WTC11 (cell line): ENCODE results near the gene GALNTL6. TPM values are rescaled to one million over a fixed set of nuclear protein-coding genes. Genes with fewer than 3 reads are reported as not detected.

Experiments used
- ATAC-seq: fragments of 200-7000 bp; cut with Tn5 transposase; 2 replicates; pipeline ENCODE4 v1.10.0; 2021; ENCODE audit warnings: mild to moderate bottlenecking, moderate library complexity
- CTCF ChIA-PET: fragments of 300-600 bp; sonication (Branson Sonifier 250); formaldehyde crosslinking; loops from one replicate; lab custom pipeline; 2021; ENCODE audit warnings: antibody characterized with exemption; lab: Charles Lee
- POLR2A ChIA-PET: fragments of 350-600 bp; sonication (Branson Sonifier 250); formaldehyde crosslinking; loops from one replicate; lab custom pipeline; 2021; ENCODE audit warnings: antibody characterized with exemption; lab: Charles Lee
- DNase-seq: peaks from one replicate; pipeline ENCODE4 v3.0.0; 2021; ENCODE audit warnings: low spot score
- H3K27ac Mint-ChIP-seq: 2 replicates; pipeline ENCODE4 v1.8.0; 2021; ENCODE audit warnings: mixed read lengths
- H3K27me3 Mint-ChIP-seq: 2 replicates; pipeline ENCODE4 v1.8.0; 2021; ENCODE audit warnings: low read depth, mild to moderate bottlenecking, moderate library complexity, mixed read lengths
- H3K36me3 Mint-ChIP-seq: 2 replicates; pipeline ENCODE4 v1.8.0; 2021; ENCODE audit warnings: mixed read lengths
- H3K4me1 Mint-ChIP-seq: 2 replicates; pipeline ENCODE4 v1.8.0; 2022; ENCODE audit warnings: mixed read lengths
- H3K4me3 Mint-ChIP-seq: 2 replicates; pipeline ENCODE4 v1.8.0; 2021; ENCODE audit warnings: mild to moderate bottlenecking, moderate library complexity, mixed read lengths
- H3K9me3 Mint-ChIP-seq: 2 replicates; pipeline ENCODE4 v1.8.0; 2021; ENCODE audit warnings: mixed read lengths
- CBFB ChIP-seq: sonication (generic); formaldehyde crosslinking; IDR thresholded peaks from 2 replicates; pipeline ENCODE4 v1.8.1; 2022; ENCODE audit warnings: mild to moderate bottlenecking, low read depth, missing genetic modification reagents
- EMX1 ChIP-seq: fragments of 250-450 bp; sonication (Bioruptor Pico); IDR thresholded peaks from 2 replicates; pipeline ENCODE4 v1.8.0; 2021; ENCODE audit warnings: mild to moderate bottlenecking
- ESRRA ChIP-seq: sonication (generic); formaldehyde crosslinking; IDR thresholded peaks from 2 replicates; pipeline ENCODE4 v1.8.1; 2022; ENCODE audit warnings: mild to moderate bottlenecking, missing genetic modification reagents, borderline replicate concordance
- ETV6 ChIP-seq: sonication (generic); formaldehyde crosslinking; IDR thresholded peaks from 2 replicates; pipeline ENCODE4 v1.8.1; 2022; ENCODE audit warnings: mild to moderate bottlenecking, missing genetic modification reagents
- GABPB1 ChIP-seq: sonication (generic); formaldehyde crosslinking; IDR thresholded peaks from 2 replicates; pipeline ENCODE4 v1.8.1; 2023; ENCODE audit warnings: mild to moderate bottlenecking, missing genetic modification reagents
- GTF2I ChIP-seq: fragments of 250-450 bp; sonication (Bioruptor Pico); conservative IDR thresholded peaks from 2 replicates; pipeline ENCODE4 v1.4.0; 2021; ENCODE audit warnings: mild to moderate bottlenecking
- JAZF1 ChIP-seq: fragments of 250-450 bp; sonication (Bioruptor Pico); IDR thresholded peaks from 2 replicates; pipeline ENCODE4 v1.9.0; 2021; ENCODE audit warnings: moderate library complexity, mild to moderate bottlenecking, inconsistent platforms
- NFYB ChIP-seq: sonication (generic); formaldehyde crosslinking; conservative IDR thresholded peaks from 2 replicates; pipeline ENCODE4 v1.8.0; 2022; ENCODE audit warnings: low read depth, missing genetic modification reagents
- NR1H2 ChIP-seq: sonication (generic); formaldehyde crosslinking; IDR thresholded peaks from 2 replicates; pipeline ENCODE4 v1.9.0; 2021; ENCODE audit warnings: mild to moderate bottlenecking, moderate library complexity, missing genetic modification reagents
- NR2C2 ChIP-seq: sonication (generic); formaldehyde crosslinking; IDR thresholded peaks from 2 replicates; pipeline ENCODE4 v1.8.0; 2022; ENCODE audit warnings: mild to moderate bottlenecking, missing genetic modification reagents
- NR3C1 ChIP-seq: sonication (generic); formaldehyde crosslinking; conservative IDR thresholded peaks from 2 replicates; pipeline ENCODE4 v1.8.1; 2023; ENCODE audit warnings: low read depth, mild to moderate bottlenecking, missing genetic modification reagents
- SMAD3 ChIP-seq: sonication (generic); formaldehyde crosslinking; IDR thresholded peaks from 2 replicates; pipeline ENCODE4 v1.8.0; 2022; ENCODE audit warnings: missing genetic modification reagents, mild to moderate bottlenecking, borderline replicate concordance
- TEAD4 ChIP-seq: sonication (generic); formaldehyde crosslinking; IDR thresholded peaks from 2 replicates; pipeline ENCODE4 v1.8.0; 2022; ENCODE audit warnings: mild to moderate bottlenecking, missing genetic modification reagents
- TP53 ChIP-seq: sonication (generic); formaldehyde crosslinking; IDR thresholded peaks from 2 replicates; pipeline ENCODE4 v1.8.1; 2023; ENCODE audit warnings: mild to moderate bottlenecking, missing genetic modification reagents
- ZNF121 ChIP-seq: sonication (generic); formaldehyde crosslinking; IDR thresholded peaks from 2 replicates; pipeline ENCODE4 v1.8.0; 2023; ENCODE audit warnings: missing genetic modification reagents
- ZNF219 ChIP-seq: sonication (generic); formaldehyde crosslinking; IDR thresholded peaks from 2 replicates; pipeline ENCODE4 v1.8.0; 2023; ENCODE audit warnings: missing genetic modification reagents, mild to moderate bottlenecking, borderline replicate concordance
- total RNA-seq: library from RNA; stranded (reverse); gene quantifications from 3 replicates; pipeline ENCODE4 v1.2.3, GENCODE V29; 2021
- TF ChIP-seq, protein P1 (sequence below): sonication (generic); formaldehyde crosslinking; IDR thresholded peaks from 2 replicates; pipeline ENCODE4 v1.8.1; 2022; ENCODE audit warnings: missing genetic modification reagents, borderline replicate concordance
- TF ChIP-seq, protein P2 (sequence below): sonication (generic); formaldehyde crosslinking; IDR thresholded peaks from 2 replicates; pipeline ENCODE4 v1.8.0; 2022; ENCODE audit warnings: mild to moderate bottlenecking, missing genetic modification reagents
- TF ChIP-seq, protein P3 (sequence below): sonication (generic); formaldehyde crosslinking; IDR thresholded peaks from 2 replicates; pipeline ENCODE4 v1.8.1; 2023; ENCODE audit warnings: mild to moderate bottlenecking, missing genetic modification reagents
- TF ChIP-seq, protein P4 (sequence below): sonication (generic); formaldehyde crosslinking; conservative IDR thresholded peaks from 2 replicates; pipeline ENCODE4 v1.8.1; 2023; ENCODE audit warnings: mild to moderate bottlenecking, low read depth, missing genetic modification reagents, moderate library complexity
- TF ChIP-seq, protein P5 (sequence below): sonication (generic); formaldehyde crosslinking; conservative IDR thresholded peaks from 2 replicates; pipeline ENCODE4 v1.8.1; 2022; ENCODE audit warnings: mild to moderate bottlenecking, missing genetic modification reagents
- TF ChIP-seq, protein P6 (sequence below): fragments of 250-450 bp; sonication (Bioruptor Pico); IDR thresholded peaks from 2 replicates; pipeline ENCODE4 v1.9.0; 2021; ENCODE audit warnings: mild to moderate bottlenecking
- TF ChIP-seq, protein P7 (sequence below): fragments of 250-450 bp; sonication (Bioruptor Pico); conservative IDR thresholded peaks from 2 replicates; pipeline ENCODE4 v1.9.0; 2021; ENCODE audit warnings: mild to moderate bottlenecking

GALNTL6 gene
- total RNA-seq, 1 experiment from 2014 or later = 0.24 TPM

DNA sequence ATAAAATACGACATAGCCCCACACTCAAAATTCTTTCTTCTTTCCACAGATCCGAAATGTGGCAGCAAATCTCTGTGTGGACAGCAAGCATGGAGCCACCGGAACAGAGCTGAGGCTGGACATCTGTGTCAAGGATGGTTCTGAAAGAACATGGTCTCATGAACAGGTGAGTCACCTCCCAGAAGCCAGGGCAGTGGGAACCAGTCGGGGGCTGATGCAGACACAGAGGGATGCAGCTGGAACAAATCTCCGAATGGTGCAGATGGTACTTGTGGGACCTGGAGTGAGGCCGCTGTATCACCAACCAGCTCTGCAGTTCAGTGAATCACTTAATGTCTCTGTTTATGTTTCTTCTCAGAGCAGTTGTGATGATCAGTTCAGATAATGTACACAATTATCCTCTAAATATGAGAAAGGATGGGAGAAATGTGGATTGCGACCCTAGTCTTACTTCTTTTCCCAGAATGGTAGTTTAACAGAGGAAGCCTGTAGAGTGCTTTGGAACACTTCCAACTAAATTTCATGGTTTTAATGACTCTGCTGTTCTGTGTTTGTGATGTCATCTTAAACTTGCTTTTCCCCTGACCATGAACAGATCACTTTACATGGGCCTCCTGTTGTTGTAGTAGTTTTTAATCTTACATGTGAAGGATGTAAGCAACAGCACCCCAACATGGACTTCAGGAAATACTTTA is 1196.1 kb downstream of the GALNTL6 start:
- H3K4me1 Mint-ChIP-seq = peaks cover 16% of the 10 kb centered on the region
- no peak for DNase-seq
- no peak overlapping the region for H3K27ac Mint-ChIP-seq
- H3K27me3 Mint-ChIP-seq = no peaks in the 10 kb centered on the region
- H3K9me3 Mint-ChIP-seq = peaks cover 4% of the 10 kb centered on the region
- CTCF ChIA-PET = no interaction called here
- POLR2A ChIA-PET = no interaction called here
- no peaks in the 10 kb centered on the region for H3K36me3 Mint-ChIP-seq
- no peak for ATAC-seq
- TF ChIP-seq SMAD3 (CRISPR knock-in tag) (no peak), CBFB (no peak), GABPB1 (CRISPR knock-in tag) (no peak), ETV6 (CRISPR knock-in tag) (no peak), NR3C1 (no peak), TP53 (CRISPR knock-in tag) (no peak), ZNF219 (no peak), JAZF1 (CRISPR knock-in tag) (no peak), TEAD4 (CRISPR knock-in tag) (no peak), ZNF121 (CRISPR knock-in tag) (no peak), GTF2I (CRISPR knock-in tag) (no peak), NR2C2 (CRISPR knock-in tag) (no peak), NFYB (CRISPR knock-in tag) (no peak)
- TF ChIP-seq, protein P1, sequence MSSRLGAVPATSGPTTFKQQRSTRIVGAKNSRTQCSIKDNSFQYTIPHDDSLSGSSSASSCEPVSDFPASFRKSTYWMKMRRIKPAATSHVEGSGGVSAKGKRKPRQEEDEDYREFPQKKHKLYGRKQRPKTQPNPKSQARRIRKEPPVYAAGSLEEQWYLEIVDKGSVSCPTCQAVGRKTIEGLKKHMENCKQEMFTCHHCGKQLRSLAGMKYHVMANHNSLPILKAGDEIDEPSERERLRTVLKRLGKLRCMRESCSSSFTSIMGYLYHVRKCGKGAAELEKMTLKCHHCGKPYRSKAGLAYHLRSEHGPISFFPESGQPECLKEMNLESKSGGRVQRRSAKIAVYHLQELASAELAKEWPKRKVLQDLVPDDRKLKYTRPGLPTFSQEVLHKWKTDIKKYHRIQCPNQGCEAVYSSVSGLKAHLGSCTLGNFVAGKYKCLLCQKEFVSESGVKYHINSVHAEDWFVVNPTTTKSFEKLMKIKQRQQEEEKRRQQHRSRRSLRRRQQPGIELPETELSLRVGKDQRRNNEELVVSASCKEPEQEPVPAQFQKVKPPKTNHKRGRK (CRISPR knock-in tag) = no peak
- TF ChIP-seq, protein P2, sequence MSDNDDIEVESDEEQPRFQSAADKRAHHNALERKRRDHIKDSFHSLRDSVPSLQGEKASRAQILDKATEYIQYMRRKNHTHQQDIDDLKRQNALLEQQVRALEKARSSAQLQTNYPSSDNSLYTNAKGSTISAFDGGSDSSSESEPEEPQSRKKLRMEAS (CRISPR knock-in tag) = no peak
- TF ChIP-seq, protein P3, sequence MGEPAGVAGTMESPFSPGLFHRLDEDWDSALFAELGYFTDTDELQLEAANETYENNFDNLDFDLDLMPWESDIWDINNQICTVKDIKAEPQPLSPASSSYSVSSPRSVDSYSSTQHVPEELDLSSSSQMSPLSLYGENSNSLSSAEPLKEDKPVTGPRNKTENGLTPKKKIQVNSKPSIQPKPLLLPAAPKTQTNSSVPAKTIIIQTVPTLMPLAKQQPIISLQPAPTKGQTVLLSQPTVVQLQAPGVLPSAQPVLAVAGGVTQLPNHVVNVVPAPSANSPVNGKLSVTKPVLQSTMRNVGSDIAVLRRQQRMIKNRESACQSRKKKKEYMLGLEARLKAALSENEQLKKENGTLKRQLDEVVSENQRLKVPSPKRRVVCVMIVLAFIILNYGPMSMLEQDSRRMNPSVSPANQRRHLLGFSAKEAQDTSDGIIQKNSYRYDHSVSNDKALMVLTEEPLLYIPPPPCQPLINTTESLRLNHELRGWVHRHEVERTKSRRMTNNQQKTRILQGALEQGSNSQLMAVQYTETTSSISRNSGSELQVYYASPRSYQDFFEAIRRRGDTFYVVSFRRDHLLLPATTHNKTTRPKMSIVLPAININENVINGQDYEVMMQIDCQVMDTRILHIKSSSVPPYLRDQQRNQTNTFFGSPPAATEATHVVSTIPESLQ (CRISPR knock-in tag) = no peak
- TF ChIP-seq, protein P4, sequence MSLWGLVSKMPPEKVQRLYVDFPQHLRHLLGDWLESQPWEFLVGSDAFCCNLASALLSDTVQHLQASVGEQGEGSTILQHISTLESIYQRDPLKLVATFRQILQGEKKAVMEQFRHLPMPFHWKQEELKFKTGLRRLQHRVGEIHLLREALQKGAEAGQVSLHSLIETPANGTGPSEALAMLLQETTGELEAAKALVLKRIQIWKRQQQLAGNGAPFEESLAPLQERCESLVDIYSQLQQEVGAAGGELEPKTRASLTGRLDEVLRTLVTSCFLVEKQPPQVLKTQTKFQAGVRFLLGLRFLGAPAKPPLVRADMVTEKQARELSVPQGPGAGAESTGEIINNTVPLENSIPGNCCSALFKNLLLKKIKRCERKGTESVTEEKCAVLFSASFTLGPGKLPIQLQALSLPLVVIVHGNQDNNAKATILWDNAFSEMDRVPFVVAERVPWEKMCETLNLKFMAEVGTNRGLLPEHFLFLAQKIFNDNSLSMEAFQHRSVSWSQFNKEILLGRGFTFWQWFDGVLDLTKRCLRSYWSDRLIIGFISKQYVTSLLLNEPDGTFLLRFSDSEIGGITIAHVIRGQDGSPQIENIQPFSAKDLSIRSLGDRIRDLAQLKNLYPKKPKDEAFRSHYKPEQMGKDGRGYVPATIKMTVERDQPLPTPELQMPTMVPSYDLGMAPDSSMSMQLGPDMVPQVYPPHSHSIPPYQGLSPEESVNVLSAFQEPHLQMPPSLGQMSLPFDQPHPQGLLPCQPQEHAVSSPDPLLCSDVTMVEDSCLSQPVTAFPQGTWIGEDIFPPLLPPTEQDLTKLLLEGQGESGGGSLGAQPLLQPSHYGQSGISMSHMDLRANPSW (CRISPR knock-in tag) = no peak
- TF ChIP-seq, protein P5, sequence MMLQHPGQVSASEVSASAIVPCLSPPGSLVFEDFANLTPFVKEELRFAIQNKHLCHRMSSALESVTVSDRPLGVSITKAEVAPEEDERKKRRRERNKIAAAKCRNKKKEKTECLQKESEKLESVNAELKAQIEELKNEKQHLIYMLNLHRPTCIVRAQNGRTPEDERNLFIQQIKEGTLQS (CRISPR knock-in tag) = no peak
- TF ChIP-seq, all 79 proteins: peak for 0
- no peak overlapping the region for H3K4me3 Mint-ChIP-seq

DNA sequence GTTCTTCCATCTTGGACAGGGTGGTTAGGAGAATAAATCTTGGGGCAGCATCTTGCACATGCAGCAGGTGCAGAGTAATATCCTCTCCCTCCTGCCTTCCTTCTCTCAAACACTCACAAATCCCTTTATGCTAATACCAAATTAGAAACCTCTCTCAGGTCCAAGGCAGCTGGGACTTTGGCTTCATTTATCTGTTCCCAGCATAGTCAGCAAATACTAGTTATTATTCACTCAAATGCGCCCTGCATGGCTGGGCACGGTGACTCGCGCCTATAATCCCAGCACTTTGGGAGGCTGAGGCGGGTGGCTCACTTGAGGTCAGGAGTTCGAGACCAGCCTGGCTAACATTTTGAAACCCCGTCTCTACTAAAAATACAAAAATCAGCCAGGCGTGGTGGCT is 1199.4 kb downstream of the GALNTL6 start:
- H3K4me3 Mint-ChIP-seq = no peak overlapping the region
- ChIA-PET POLR2A (interaction anchor here (1.2 to 2.3 kb wide), 5 partner anchors 120 to 358 kb away, joined by 3 to 15 read pairs (median 5); partner anchors contain the start of genes GALNT7, HMGB2 and SAP30), CTCF (interaction anchor here (0.9 to 2.7 kb wide), 38 partner anchors 11 to 482 kb away, joined by 3 to 133 read pairs (median 10); partner anchors contain the start of genes GALNT7 and HMGB2)
- no peak for ATAC-seq
- H3K36me3 Mint-ChIP-seq = peaks cover 10% of the 10 kb centered on the region
- H3K27me3 Mint-ChIP-seq = no peaks in the 10 kb centered on the region
- H3K27ac Mint-ChIP-seq = no peak overlapping the region
- no peak for DNase-seq
- H3K9me3 Mint-ChIP-seq = peaks cover 18% of the 10 kb centered on the region
- peaks cover 39% of the 10 kb centered on the region for H3K4me1 Mint-ChIP-seq
- TF ChIP-seq, protein P6, sequence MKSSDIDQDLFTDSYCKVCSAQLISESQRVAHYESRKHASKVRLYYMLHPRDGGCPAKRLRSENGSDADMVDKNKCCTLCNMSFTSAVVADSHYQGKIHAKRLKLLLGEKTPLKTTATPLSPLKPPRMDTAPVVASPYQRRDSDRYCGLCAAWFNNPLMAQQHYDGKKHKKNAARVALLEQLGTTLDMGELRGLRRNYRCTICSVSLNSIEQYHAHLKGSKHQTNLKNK (CRISPR knock-in tag) = no peak
- TF ChIP-seq NR1H2 (CRISPR knock-in tag) (no peak), ESRRA (CRISPR knock-in tag) (no peak), EMX1 (CRISPR knock-in tag) (no peak)
- TF ChIP-seq, protein P3 (CRISPR knock-in tag) = no peak
- TF ChIP-seq, protein P7, sequence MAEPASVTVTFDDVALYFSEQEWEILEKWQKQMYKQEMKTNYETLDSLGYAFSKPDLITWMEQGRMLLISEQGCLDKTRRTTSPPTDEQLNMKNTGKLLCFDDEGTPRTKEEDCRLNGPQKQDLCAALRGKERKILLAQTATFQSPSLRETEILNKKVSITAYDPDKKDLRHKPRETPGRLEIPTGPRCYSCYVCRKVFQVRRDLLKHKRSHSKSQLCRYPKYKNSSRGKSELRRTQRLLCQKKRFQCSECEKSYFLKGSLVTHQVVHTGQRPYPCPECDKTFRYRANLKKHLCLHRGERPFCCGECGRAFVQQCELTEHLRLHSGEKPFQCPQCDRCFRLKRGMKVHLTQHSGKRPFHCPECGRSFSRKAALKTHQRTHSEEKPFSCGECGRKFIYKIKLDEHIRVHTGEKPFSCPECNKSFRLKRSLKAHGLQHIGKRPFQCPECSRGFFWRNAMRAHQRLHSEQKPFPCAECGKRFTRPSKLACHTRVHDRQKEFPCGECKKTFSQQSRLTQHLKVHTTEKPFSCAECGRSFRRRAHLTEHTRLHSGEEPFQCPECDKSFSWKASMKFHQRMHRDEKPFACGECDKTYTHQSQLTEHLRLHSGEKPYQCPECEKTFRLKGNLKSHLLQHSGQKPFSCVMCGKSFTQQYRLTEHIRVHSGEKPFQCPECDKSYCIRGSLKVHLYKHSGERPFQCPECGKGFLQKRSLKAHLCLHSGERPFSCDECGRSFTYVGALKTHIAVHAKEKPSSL (CRISPR knock-in tag) = no peak
